Stomach (tissue), 4 donors: Measurements from ENCODE around the gene NRG3.

Source experiments
- CTCF ChIP-seq, 7 experiments: fragments of 450-650 bp in 4 of 7; fragments of 200-600 bp in 3 of 7; sonication (generic) in 3 of 7; IDR thresholded peaks; one replicate each; pipeline ENCODE4 v1.5.1; 2016 to 2019; ENCODE audit warnings: antibody characterized with exemption in 7 of 7, control low read depth in 2 of 7, mild to moderate bottlenecking in 1 of 7
- POLR2A ChIP-seq, 4 donors: fragments of 450-650 bp; IDR thresholded peaks; one replicate each; pipeline ENCODE4 v1.6.1; 2016; ENCODE audit warnings: antibody characterized with exemption in 4 of 4, control low read depth in 2 of 4, mild to moderate bottlenecking in 1 of 4, moderate library complexity in 1 of 4
- POLR2AphosphoS5 ChIP-seq, 3 donors: sonication (generic); formaldehyde crosslinking; IDR thresholded peaks; one replicate each; pipeline ENCODE4 v1.6.1; 2016; ENCODE audit warnings: antibody characterized with exemption in 3 of 3

- TF ChIP-seq POLR2AphosphoS5 (IDR thresholded peaks at IDR 0.05) = no peak
- no peak for TF ChIP-seq CTCF (IDR thresholded peaks at IDR 0.05)
- TF ChIP-seq POLR2A (IDR thresholded peaks at IDR 0.05) = no peak
These were observed 884.1 kb downstream of the NRG3 start for GRCh38 chr10:82759050-82759449.
